Uterus (tissue), 4 donors: Measurements from ENCODE around the gene PDE10A. TPM values are rescaled to one million over a fixed set of nuclear protein-coding genes. Genes with fewer than 3 reads are reported as not detected.

Experiments
- DNase-seq, 2 donors: peaks; one replicate each; pipeline ENCODE4 v3.0.0-alpha.2; 2019 to 2020
- H3K27ac ChIP-seq, 2 donors: fragments of 200-600 bp; sonication (generic); 1 replicate in 1 of 2; 2 replicates in 1 of 2; pipeline ENCODE4 v1.5.1; 2016 to 2018
- H3K27me3 ChIP-seq, 2 donors: fragments of 200-600 bp; sonication (generic); one replicate each; pipeline ENCODE4 v1.5.1; 2018 to 2019; ENCODE audit warnings: control low read depth in 1 of 2
- H3K36me3 ChIP-seq, 2 donors: fragments of 200-600 bp; sonication (generic); one replicate each; pipeline ENCODE4 v1.5.1; 2019; ENCODE audit warnings: control low read depth in 1 of 2
- H3K4me1 ChIP-seq, 2 donors: fragments of 200-600 bp; sonication (generic); one replicate each; pipeline ENCODE4 v1.5.1; 2018 to 2019; ENCODE audit warnings: control low read depth in 1 of 2
- H3K4me3 ChIP-seq, 2 donors: fragments of 200-600 bp; sonication (generic); 1 replicate in 1 of 2; 2 replicates in 1 of 2; pipeline ENCODE4 v1.5.1; 2018 to 2019; ENCODE audit warnings: mild to moderate bottlenecking in 1 of 2
- H3K9me3 ChIP-seq, 2 donors: fragments of 200-600 bp; sonication (generic); one replicate each; pipeline ENCODE4 v1.5.1; 2019; ENCODE audit warnings: control low read depth in 1 of 2
- CTCF ChIP-seq, 4 experiments: fragments of 200-600 bp in 2 of 4; fragments of 450-650 bp in 2 of 4; sonication (generic) in 2 of 4; IDR thresholded peaks; one replicate each; pipeline ENCODE4 v1.5.1; 2016 to 2019; ENCODE audit warnings: antibody characterized with exemption in 4 of 4, mild to moderate bottlenecking in 2 of 4, moderate library complexity in 1 of 4
- POLR2A ChIP-seq, 2 donors: fragments of 450-650 bp; IDR thresholded peaks; one replicate each; pipeline ENCODE4 v1.6.1; 2016; ENCODE audit warnings: antibody characterized with exemption in 2 of 2, mild to moderate bottlenecking in 1 of 2, moderate library complexity in 1 of 2
- intact Hi-C: fragments of 100-400 bp; cut with DNase I; formaldehyde crosslinking; loops from one replicate; pipeline ENCODE4 v1.15.1; 2023; ENCODE audit warnings: low total_unique reads
- total RNA-seq, 4 donors: library from RNA; depleted of rRNA in 3 of 4; stranded (reverse); fragments of >200 nt in 3 of 4; gene quantifications; one replicate each; pipeline versions ENCODE4 v1.1.0 to v1.2.4, GENCODE V29; 2014 to 2023
- donor health status: DM: yes; HTN: yes; CAD: no.

Gene PDE10A
- total RNA-seq, 4 donors from 2014 or later = 13.0 to 73.5 (median 36.4) TPM

GRCh38 chr6:165345700-165346099 lies 317.3 kb downstream of the PDE10A start:
- H3K27ac ChIP-seq = no peak overlapping the region
- no peak for TF ChIP-seq CTCF (IDR thresholded peaks at IDR 0.05)
- no peak for TF ChIP-seq POLR2A (IDR thresholded peaks at IDR 0.05)
- no peaks in the 10 kb centered on the region for H3K36me3 ChIP-seq
- DNase-seq = no peak
- intact Hi-C loops = no loop called here
- no peak overlapping the region for H3K4me3 ChIP-seq
- H3K27me3 ChIP-seq = no peaks in the 10 kb centered on the region
- H3K9me3 ChIP-seq = no peaks in the 10 kb centered on the region
- H3K4me1 ChIP-seq = no peaks in the 10 kb centered on the region

- DNase-seq = no peak
- TF ChIP-seq CTCF (IDR thresholded peaks at IDR 0.05) = no peak
- no peak for TF ChIP-seq POLR2A (IDR thresholded peaks at IDR 0.05)
- intact Hi-C loops = no loop called here
- Histone ChIP-seq H3K4me1 (no peaks in the 10 kb centered on the region), H3K27me3 (no peaks in the 10 kb centered on the region), H3K4me3 (no peak overlapping the region), H3K36me3 (no peaks in the 10 kb centered on the region), H3K9me3 (no peaks in the 10 kb centered on the region), H3K27ac (no peak overlapping the region)
Measured at GRCh38 chr6:165340532-165340931, 322.5 kb downstream of the PDE10A start.

GRCh38 chr6:165325609-165326008 lies 337.4 kb downstream of the PDE10A start:
- TF ChIP-seq CTCF (IDR thresholded peaks at IDR 0.05) (no peak), POLR2A (IDR thresholded peaks at IDR 0.05) (no peak)
- H3K4me3 ChIP-seq = no peak overlapping the region
- H3K27ac ChIP-seq = no peak overlapping the region
- H3K4me1 ChIP-seq = no peaks in the 10 kb centered on the region
- no peaks in the 10 kb centered on the region for H3K36me3 ChIP-seq
- no peaks in the 10 kb centered on the region for H3K9me3 ChIP-seq
- H3K27me3 ChIP-seq = no peaks in the 10 kb centered on the region
- intact Hi-C loops = no loop called here
- no peak for DNase-seq

GRCh38 chr6:165321555-165322145 lies 341.4 kb downstream of the PDE10A start:
- Histone ChIP-seq H3K27me3 (no peaks in the 10 kb centered on the region), H3K9me3 (no peaks in the 10 kb centered on the region), H3K4me1 (no peaks in the 10 kb centered on the region), H3K4me3 (no peak overlapping the region), H3K36me3 (no peaks in the 10 kb centered on the region), H3K27ac (no peak overlapping the region)
- intact Hi-C loops = no loop called here
- DNase-seq = no peak
- TF ChIP-seq CTCF (IDR thresholded peaks at IDR 0.05) (no peak), POLR2A (IDR thresholded peaks at IDR 0.05) (no peak)

GRCh38 chr6:165321150-165321549 lies 341.9 kb downstream of the PDE10A start:
- TF ChIP-seq CTCF (IDR thresholded peaks at IDR 0.05) (no peak), POLR2A (IDR thresholded peaks at IDR 0.05) (no peak)
- intact Hi-C loops = no loop called here
- DNase-seq = no peak
- Histone ChIP-seq H3K27ac (no peak overlapping the region), H3K27me3 (no peaks in the 10 kb centered on the region), H3K4me1 (no peaks in the 10 kb centered on the region), H3K4me3 (no peak overlapping the region), H3K36me3 (no peaks in the 10 kb centered on the region), H3K9me3 (no peaks in the 10 kb centered on the region)
